Ascending aorta (tissue), 2 donors: ENCODE results near the gene CCDC85B. TPM values are rescaled to one million over a fixed set of nuclear protein-coding genes. Genes with fewer than 3 reads are reported as not detected.

Experiments used
- DNase-seq, 2 donors: peaks; one replicate each; pipeline ENCODE4 v3.0.0-alpha.2; 2019; ENCODE audit warnings: low spot score in 2 of 2
- H3K27ac ChIP-seq, 2 donors: fragments of 200-600 bp; sonication (generic); one replicate each; pipeline ENCODE4 v1.5.1; 2016 to 2017; ENCODE audit warnings: mild to moderate bottlenecking in 1 of 2
- H3K27me3 ChIP-seq: fragments of 200-600 bp; sonication (generic); one replicate; pipeline ENCODE4 v1.5.1; 2017
- H3K36me3 ChIP-seq, 2 donors: fragments of 200-600 bp; sonication (generic); one replicate each; pipeline ENCODE4 v1.5.1; 2016
- H3K4me1 ChIP-seq, 2 donors: fragments of 200-600 bp; sonication (generic); one replicate each; pipeline ENCODE4 v1.5.1; 2016 to 2017; ENCODE audit warnings: mild to moderate bottlenecking in 1 of 2
- H3K4me3 ChIP-seq, 2 donors: fragments of 200-600 bp; sonication (generic); one replicate each; pipeline ENCODE4 v1.5.1; 2016 to 2017; ENCODE audit warnings: mild to moderate bottlenecking in 1 of 2
- H3K9me3 ChIP-seq, 2 donors: fragments of 200-600 bp; sonication (generic); one replicate each; pipeline ENCODE4 v1.5.1; 2016
- intact Hi-C: fragments of 100-400 bp; cut with DNase I; formaldehyde crosslinking; loops from one replicate; pipeline ENCODE4 v1.15.1; 2023
- total RNA-seq: library from RNA; depleted of rRNA; stranded (reverse); fragments of >200 nt; gene quantifications from one replicate; pipeline ENCODE4 v1.1.0, GENCODE V29; 2016
- TF ChIP-seq, protein P1 (sequence below), 3 experiments: fragments of 200-600 bp in 2 of 3; fragments of 450-650 bp in 1 of 3; sonication (generic) in 2 of 3; IDR thresholded peaks; one replicate each; pipeline ENCODE4 v1.5.1; 2016 to 2019; ENCODE audit warnings: antibody characterized with exemption in 3 of 3, mild to moderate bottlenecking in 1 of 3, moderate library complexity in 1 of 3

Gene CCDC85B
- total RNA-seq, 1 donor from 2014 or later = 184 TPM

DNA sequence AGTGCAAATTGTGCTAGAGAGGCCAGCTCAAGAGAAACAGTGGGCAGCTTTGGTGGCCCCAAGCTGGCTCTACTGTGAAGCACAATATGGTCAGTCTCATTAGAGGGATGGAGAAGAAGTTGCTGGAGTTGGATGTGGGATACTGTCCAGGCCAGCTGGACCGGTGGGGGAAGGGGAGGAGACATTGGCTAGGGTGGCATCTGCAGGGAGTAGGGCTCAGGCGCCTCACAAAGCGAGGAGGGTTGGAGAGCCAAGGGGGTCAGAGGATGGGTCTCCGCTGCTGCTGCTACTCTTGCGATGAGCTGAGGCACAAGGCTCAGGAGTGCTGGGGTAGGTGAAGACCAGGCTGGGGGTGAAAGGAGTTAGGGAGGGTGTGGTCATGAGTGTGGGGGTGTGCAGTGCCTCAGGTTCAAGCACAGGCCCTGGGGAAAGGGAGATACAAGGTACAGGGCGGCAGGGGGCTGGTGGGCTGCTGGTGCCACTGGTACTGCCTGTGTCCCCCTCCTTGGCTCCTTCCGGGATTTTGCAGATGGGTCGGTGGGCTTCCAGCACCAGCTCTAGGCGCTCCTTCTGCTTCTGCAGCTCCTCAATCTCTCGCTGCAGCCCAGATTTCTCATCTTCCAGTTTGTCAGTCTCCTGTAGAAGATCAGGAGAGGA lies 2.3 kb downstream of the CCDC85B start:
- Histone ChIP-seq H3K9me3 (no peaks in the 10 kb centered on the region), H3K4me1 (peaks cover 17 to 31% of the 10 kb centered on the region in 2 donors), H3K36me3 (no peaks in the 10 kb centered on the region), H3K4me3 (peak overlapping the region; percentile 82 to 85), H3K27ac (peak overlapping the region; percentile 98), H3K27me3 (no peaks in the 10 kb centered on the region)
- DNase-seq = no peak
- intact Hi-C loops = no loop called here
- TF ChIP-seq, protein P1, sequence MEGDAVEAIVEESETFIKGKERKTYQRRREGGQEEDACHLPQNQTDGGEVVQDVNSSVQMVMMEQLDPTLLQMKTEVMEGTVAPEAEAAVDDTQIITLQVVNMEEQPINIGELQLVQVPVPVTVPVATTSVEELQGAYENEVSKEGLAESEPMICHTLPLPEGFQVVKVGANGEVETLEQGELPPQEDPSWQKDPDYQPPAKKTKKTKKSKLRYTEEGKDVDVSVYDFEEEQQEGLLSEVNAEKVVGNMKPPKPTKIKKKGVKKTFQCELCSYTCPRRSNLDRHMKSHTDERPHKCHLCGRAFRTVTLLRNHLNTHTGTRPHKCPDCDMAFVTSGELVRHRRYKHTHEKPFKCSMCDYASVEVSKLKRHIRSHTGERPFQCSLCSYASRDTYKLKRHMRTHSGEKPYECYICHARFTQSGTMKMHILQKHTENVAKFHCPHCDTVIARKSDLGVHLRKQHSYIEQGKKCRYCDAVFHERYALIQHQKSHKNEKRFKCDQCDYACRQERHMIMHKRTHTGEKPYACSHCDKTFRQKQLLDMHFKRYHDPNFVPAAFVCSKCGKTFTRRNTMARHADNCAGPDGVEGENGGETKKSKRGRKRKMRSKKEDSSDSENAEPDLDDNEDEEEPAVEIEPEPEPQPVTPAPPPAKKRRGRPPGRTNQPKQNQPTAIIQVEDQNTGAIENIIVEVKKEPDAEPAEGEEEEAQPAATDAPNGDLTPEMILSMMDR (IDR thresholded peaks at IDR 0.05) = no peak

DNA sequence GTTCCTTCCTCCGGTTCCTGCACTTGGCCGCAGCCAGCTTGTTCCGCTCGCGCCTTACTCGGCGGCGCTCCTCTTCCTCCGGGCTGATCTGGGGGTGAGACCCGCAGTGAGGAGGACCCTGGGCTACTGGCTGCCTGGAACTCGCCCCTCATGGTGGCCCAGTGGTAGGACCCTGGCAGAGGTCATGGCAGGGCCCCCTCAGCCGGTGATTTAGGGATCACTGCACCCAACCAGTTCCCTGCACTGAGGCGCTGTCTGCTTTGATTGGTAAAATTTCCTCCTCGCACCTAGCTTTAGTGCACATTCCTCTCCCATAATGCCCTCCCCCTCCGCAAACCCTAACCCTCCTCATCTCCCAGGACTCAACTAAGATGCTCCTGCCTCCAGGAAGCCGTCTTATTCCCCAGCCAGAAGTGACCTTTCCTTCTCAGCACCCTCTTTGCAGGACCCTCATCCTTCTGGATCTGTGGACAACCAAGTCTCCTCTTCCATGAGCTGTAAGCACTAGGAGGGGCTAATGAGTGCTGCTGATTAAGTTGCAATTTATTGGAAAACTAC lies 3.6 kb downstream of the CCDC85B start:
- Histone ChIP-seq H3K4me1 (peaks cover 17 to 31% of the 10 kb centered on the region in 2 donors), H3K27ac (peak overlapping the region; percentile 98), H3K9me3 (no peaks in the 10 kb centered on the region), H3K4me3 (peak overlapping the region in 1 of 2 donors; percentile 82), H3K27me3 (no peaks in the 10 kb centered on the region), H3K36me3 (no peaks in the 10 kb centered on the region)
- peak in 1 of 2 donors; percentile 70 for DNase-seq
- TF ChIP-seq, protein P1 (IDR thresholded peaks at IDR 0.05) = no peak
- intact Hi-C loops = no loop called here

DNA sequence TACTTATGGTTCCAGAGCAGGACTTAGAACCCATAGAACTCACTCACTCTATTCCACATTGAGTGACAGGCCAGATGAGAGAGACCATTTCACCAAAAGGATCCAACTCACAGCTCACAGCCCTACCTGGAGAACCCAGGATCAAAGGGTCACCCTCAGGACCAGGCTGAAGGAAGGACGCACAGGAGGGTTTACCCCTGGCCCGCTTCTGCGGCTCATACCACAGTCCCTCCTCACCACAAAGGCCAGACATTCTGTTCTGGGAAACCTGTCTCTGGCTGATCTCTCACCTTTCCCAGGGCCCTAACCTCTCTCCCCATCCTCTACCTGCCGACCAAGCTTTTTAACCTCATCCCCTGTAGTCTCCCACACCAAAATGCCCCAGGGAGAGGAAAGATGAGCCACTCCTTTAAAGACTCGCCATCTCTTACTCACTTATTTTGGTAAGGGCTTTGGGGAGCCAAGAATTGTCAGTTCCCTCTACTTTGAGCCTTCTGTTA lies 5.1 kb downstream of the CCDC85B start:
- H3K27me3 ChIP-seq = no peaks in the 10 kb centered on the region
- no peaks in the 10 kb centered on the region for H3K36me3 ChIP-seq
- intact Hi-C loops = no loop called here
- peaks cover 17 to 38% of the 10 kb centered on the region in 2 donors for H3K4me1 ChIP-seq
- H3K4me3 ChIP-seq = no peak overlapping the region
- TF ChIP-seq, protein P1 (IDR thresholded peaks at IDR 0.05) = no peak
- DNase-seq = no peak
- no peaks in the 10 kb centered on the region for H3K9me3 ChIP-seq
- peak overlapping the region; percentile 12 to 21 for H3K27ac ChIP-seq

DNA sequence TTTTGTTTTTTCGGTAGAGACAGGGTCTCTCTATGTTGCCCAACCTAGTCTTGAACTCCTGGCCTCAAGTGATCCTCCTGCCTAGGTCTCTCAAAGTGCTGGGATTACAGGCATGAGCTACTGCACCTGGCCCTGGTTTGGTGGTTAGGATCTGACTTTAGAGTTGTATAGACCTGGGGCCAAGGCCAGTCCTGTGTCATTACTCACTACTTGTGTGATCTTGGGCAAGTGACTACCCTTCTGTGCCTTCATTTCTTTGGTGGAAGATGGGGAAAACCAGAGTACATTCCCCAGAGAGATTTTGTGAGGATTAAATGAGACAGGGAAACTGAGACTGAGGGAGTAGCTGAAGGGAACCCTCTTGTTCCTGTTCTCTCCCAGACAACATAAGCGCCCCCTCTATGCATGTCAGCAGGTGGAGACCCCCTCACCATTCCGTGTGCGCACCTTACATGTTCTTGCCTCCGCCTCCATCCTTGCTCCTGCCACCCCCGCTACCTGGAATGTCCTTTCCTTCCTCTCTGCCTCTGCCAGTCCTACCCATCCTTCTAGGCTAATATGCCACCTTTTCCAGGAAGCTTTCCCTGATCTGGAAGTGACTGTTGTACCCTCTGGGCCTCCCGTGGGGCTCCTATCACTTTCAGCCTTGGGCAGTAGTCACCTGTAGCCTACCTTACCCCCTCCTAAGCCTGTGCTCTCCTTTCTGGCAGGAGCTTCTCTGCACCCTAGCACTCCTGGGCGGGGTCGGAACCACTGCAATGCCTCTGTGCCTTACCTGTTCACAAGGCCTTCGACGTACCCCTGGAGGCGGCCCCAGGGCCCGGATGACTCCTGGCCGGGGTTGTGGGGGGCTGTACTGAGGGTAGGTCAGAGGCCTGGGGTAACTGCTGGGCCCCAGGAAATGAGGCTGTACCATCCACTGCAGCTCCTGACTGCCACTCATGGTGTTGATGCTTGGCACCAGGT lies 5.8 kb downstream of the CCDC85B start:
- Histone ChIP-seq H3K27ac (peak overlapping the region; percentile 21 to 42), H3K4me3 (no peak overlapping the region), H3K4me1 (peaks cover 17 to 42% of the 10 kb centered on the region in 2 donors), H3K27me3 (no peaks in the 10 kb centered on the region), H3K9me3 (no peaks in the 10 kb centered on the region), H3K36me3 (no peaks in the 10 kb centered on the region)
- no peak for DNase-seq
- TF ChIP-seq, protein P1 (IDR thresholded peaks at IDR 0.05) = no peak
- intact Hi-C loops = no loop called here

DNA sequence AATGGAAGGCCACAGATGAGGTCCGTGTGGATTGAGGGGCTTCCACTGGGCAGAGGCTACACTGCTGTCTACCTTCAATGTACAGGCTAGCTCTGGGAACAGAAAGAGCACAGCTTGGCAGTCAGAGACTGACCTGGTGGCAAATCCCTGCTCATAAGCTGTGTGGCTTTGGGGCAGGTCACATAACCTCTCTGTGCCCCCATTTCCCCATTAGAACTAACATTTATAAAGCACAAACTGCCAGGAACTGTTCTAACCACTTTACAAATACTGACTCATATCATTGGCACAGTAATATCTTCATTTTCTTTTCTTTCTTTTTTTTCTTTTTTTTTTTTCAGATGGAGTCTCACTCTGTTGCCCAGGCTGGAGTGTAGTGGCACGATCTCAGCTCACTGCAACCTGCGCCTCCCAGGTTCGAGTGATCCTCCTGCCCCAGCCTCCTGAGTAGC lies 6.6 kb downstream of the CCDC85B start:
- no peaks in the 10 kb centered on the region for H3K36me3 ChIP-seq
- H3K9me3 ChIP-seq = no peaks in the 10 kb centered on the region
- no peak overlapping the region for H3K4me3 ChIP-seq
- TF ChIP-seq, protein P1 (IDR thresholded peaks at IDR 0.05) = no peak
- intact Hi-C loops = no loop called here
- no peaks in the 10 kb centered on the region for H3K27me3 ChIP-seq
- peak overlapping the region; percentile 21 to 42 for H3K27ac ChIP-seq
- no peak for DNase-seq
- peaks cover 16 to 38% of the 10 kb centered on the region in 2 donors for H3K4me1 ChIP-seq
